HG03097 (cell line): ENCODE data around the gene SAMSN1.
A peak's percentile ranks its signal among the peaks of the same experiment; 100 is the strongest.

Source experiments
- ATAC-seq: cut with Tn5 transposase; IDR thresholded peaks from one replicate; pipeline ENCODE4 v1.9.1; 2021; ENCODE audit not compliant: unreplicated experiment, low FRiP score

Gene SAMSN1

GRCh38 chr21:14545906-14546480, at the start of gene SAMSN1:
SAMSN1 (minus strand) TSS chr21:14546315; CDS start chr21:14546261, 54 bp downstream.
- ATAC-seq = peak; percentile 88

GRCh38 chr21:14595449-14595848, 49.3 kb upstream of the SAMSN1 start:
- ATAC-seq = no peak

- no peak for ATAC-seq
Measured at GRCh38 chr21:14594967-14595366, 48.9 kb upstream of the SAMSN1 start.

GRCh38 chr21:14593230-14593629, 47.1 kb upstream of the SAMSN1 start:
- ATAC-seq = no peak

- ATAC-seq = no peak
Measured at GRCh38 chr21:14592296-14593000, 46.3 kb upstream of the SAMSN1 start.

- ATAC-seq = peak; percentile 40
Measured at GRCh38 chr21:14591882-14592281, 45.8 kb upstream of the SAMSN1 start.

- no peak for ATAC-seq
Measured at GRCh38 chr21:14591377-14591776, 45.3 kb upstream of the SAMSN1 start.

GRCh38 chr21:14589855-14590563, 43.9 kb upstream of the SAMSN1 start:
- peak; percentile 75 for ATAC-seq

- no peak for ATAC-seq
Measured at GRCh38 chr21:14587266-14587665, 41.2 kb upstream of the SAMSN1 start.

GRCh38 chr21:14585122-14585521, 39.0 kb upstream of the SAMSN1 start:
- ATAC-seq = no peak

- no peak for ATAC-seq
Measured at GRCh38 chr21:14584357-14585095, 38.4 kb upstream of the SAMSN1 start.

GRCh38 chr21:14583629-14584255, 37.6 kb upstream of the SAMSN1 start:
- no peak for ATAC-seq

GRCh38 chr21:14582934-14583628, 37.0 kb upstream of the SAMSN1 start:
- ATAC-seq = no peak

GRCh38 chr21:14581902-14582457, 35.9 kb upstream of the SAMSN1 start:
- ATAC-seq = no peak

GRCh38 chr21:14573244-14573643, 27.1 kb upstream of the SAMSN1 start:
- ATAC-seq = no peak

GRCh38 chr21:14572204-14572780, 26.2 kb upstream of the SAMSN1 start:
- ATAC-seq = no peak

GRCh38 chr21:14569868-14570267, 23.8 kb upstream of the SAMSN1 start:
- ATAC-seq = no peak

GRCh38 chr21:14569026-14569621, 23.0 kb upstream of the SAMSN1 start:
- ATAC-seq = no peak
